Astrocyte of the spinal cord (primary cell): ENCODE results near the gene KIF18A.
"Not testable (repeated sequence)": the region's sequence is repeated elsewhere in the genome, so short reads cannot be mapped to it uniquely, and the experiment has no call there.

Source experiments
- DNase-seq: peaks from one replicate; pipeline ENCODE4 v3.0.0; 2011; ENCODE audit warnings: low read depth, low spot score
- H3K4me3 ChIP-seq: 2 replicates; pipeline ENCODE4 v1.5.1; 2011; ENCODE audit warnings: low read depth, mild to moderate bottlenecking, low read length, moderate library complexity
- in situ Hi-C: cut with HindIII; loops from 2 replicates; pipeline ENCODE4 v1.10.0; 2017; ENCODE audit warnings: low sequenced_read_pairs
- TF ChIP-seq, protein P1 (sequence below): IDR thresholded peaks from 2 replicates; pipeline ENCODE4 v1.5.1; 2012; ENCODE audit warnings: low read depth, mild to moderate bottlenecking, low read length, inconsistent platforms

KIF18A gene

DNA sequence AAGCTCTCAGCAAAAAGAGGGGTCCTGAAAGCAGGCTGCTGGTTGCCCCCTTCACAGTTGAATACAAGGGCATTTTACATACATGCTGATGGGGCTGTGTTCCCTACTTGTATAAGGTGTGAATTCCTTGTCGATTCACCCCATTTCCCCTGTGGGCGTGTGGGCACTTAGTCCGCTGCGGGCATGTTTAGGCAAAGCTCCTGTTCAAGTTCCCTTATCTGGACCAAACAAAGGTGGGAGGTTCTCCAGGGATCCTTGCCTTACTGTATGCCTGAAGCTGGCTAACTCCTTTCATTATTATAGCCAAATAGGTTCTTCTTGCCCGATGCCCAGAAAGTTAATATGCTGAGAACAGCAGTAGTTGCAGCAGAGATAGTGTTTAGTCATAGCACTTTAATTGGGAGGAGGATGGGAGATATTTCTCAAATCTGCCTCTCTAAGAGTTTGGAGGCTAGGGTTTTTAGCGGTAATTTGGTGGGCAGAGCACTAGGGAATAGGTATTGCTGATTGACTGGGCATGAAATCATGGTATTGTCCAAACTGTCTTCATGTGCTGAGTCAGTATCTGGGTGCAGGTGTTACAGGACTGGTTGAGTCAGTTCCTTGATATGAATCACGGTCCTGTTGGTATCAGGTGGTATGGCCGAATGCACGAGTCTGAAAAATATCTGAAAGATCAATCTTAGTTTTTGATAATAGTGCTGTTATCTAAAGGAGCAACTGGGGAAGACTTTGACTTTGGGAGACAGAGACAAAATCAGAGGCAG, 32.9 kb upstream of the KIF18A start:
- no peak overlapping the region for H3K4me3 ChIP-seq
- DNase-seq, result no peak
- in situ Hi-C loops, result no loop called here
- TF ChIP-seq, protein P1, sequence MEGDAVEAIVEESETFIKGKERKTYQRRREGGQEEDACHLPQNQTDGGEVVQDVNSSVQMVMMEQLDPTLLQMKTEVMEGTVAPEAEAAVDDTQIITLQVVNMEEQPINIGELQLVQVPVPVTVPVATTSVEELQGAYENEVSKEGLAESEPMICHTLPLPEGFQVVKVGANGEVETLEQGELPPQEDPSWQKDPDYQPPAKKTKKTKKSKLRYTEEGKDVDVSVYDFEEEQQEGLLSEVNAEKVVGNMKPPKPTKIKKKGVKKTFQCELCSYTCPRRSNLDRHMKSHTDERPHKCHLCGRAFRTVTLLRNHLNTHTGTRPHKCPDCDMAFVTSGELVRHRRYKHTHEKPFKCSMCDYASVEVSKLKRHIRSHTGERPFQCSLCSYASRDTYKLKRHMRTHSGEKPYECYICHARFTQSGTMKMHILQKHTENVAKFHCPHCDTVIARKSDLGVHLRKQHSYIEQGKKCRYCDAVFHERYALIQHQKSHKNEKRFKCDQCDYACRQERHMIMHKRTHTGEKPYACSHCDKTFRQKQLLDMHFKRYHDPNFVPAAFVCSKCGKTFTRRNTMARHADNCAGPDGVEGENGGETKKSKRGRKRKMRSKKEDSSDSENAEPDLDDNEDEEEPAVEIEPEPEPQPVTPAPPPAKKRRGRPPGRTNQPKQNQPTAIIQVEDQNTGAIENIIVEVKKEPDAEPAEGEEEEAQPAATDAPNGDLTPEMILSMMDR, result no peak

DNA sequence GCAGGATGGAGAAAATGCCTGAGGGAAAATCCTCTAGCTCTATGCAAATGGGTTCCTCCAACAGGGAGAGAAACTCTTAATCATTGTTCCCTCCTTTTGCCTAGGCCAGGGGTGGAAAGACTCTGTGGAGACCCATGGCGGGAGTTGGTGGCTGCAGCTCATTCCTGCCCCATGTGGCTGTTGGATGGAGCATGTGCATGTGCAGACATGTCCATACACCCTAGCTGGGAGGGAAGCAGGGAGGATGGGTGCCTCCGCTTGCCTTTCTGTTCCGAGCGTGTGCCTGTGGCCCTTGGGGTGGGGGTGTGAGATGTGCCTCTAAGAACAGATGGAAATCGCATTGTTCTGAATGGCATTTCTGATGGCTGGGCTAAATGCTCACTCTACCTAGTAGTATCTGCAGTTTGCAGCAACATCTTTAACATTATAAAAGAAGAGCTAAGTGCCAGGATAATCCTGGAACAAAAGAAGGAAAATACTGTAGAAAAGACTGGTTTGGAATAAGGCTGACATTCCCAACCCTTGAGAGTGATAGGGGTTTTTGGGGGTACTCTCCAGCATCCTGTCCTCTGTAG, 32.0 kb upstream of the KIF18A start:
- DNase-seq, result no peak
- no peak overlapping the region for H3K4me3 ChIP-seq
- TF ChIP-seq, protein P1, result no peak
- in situ Hi-C loops, result no loop called here

DNA sequence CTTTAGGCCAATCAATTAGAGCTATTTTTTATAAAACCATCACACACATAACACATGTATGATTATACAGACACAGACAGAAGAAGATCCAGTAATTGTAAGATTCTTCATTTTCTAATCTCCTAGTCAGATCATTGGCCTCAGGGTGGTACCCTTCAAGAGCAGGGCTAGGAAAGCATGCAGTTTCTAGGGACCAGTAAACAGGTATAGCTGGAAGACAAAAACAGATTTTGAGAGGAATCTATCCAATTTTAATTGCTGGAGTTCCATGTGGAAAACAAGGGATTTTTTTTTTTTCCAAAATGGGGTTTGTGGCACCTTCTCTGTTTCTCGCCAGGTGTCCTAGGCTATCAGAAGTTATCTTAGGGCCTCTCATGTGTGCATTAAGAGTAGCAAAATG, 29.9 kb upstream of the KIF18A start:
- DNase-seq, result no peak
- H3K4me3 ChIP-seq, result no peak overlapping the region
- TF ChIP-seq, protein P1, result no peak
- in situ Hi-C loops, result no loop called here

DNA sequence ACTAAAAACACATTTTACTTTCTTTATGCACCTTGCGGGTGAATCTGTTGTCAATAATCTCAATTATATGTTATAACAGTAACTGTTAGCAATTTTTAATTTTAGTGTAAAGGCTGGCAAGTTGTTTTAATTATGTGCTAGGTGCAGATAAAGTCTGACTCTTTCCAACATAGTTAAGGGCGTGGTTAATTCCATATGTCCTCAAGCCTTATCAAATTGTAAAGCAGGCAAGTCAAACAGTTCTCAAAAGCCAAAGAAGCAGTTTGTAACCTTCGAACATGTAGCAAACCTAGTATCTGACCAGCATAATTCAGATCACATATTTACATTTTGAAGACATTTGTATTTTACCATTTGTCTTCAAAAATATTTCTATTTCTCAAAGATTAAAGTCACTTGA, 29.4 kb upstream of the KIF18A start:
- no peak for DNase-seq
- in situ Hi-C loops, result no loop called here
- no peak overlapping the region for H3K4me3 ChIP-seq
- TF ChIP-seq, protein P1, result no peak

DNA sequence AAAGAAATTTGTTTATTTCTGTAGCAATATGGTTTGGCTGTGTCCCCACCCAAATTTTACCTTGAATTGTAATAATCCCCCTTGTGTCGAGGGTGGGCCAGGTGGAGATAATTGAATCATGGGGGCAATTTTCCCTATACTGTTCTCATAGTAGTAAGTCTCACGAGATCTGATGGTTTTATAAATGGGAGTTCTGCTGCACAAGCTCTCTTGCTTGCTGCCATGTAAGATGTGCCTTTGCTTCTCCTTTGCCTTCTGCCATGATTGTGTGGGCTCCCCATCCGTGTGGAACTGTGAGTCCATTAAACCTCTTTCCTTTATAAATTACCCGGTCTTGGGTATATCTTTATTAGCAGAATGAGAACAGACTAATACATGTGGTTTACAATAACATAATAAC, 28.2 kb upstream of the KIF18A start:
- in situ Hi-C loops, H3K4me3 ChIP-seq, DNase-seq: not testable (repeated sequence)

DNA sequence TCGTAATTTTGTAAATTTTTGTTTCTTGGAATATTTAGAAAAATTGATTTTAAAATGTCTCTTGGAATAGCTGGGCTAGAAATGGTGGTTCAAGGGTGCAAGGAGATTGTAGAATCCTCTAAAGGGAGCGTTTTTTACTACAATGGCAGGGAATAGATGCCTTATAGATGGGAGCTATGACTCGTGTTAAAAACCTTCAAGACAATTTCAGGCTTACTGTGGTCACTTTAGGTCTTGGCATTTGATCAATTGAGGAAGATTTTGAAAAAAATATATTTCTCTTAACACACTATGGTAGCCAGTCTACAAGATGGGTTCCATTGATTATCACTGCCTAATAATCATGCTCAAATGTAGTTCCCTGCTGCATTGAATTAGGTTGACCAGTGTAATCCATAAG, 25.2 kb upstream of the KIF18A start:
- TF ChIP-seq, protein P1, result no peak
- no peak overlapping the region for H3K4me3 ChIP-seq
- DNase-seq, result peak; percentile 59
- in situ Hi-C loops, result no loop called here

DNA sequence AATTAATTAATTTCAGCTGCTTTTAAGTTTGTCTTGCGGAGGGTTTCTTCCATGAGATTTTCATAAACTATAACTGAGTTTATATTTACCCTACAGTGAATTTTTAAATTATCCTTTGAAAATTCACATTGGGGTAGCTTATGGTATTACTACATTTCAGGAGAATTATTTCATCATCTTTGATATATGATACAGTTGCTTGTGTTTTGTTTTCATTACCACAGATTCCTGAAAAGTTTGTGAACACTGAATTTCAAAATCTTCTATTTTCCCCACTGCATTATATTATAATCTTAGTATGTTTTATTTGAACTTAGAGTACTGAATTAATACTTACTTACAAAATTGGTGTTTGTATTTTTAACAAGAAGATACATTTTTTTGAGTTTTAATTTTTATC, 24.6 kb upstream of the KIF18A start:
- TF ChIP-seq, protein P1, result no peak
- in situ Hi-C loops, result no loop called here
- no peak for DNase-seq
- no peak overlapping the region for H3K4me3 ChIP-seq
